ENCODE data around the gene LHX6.

DNA sequence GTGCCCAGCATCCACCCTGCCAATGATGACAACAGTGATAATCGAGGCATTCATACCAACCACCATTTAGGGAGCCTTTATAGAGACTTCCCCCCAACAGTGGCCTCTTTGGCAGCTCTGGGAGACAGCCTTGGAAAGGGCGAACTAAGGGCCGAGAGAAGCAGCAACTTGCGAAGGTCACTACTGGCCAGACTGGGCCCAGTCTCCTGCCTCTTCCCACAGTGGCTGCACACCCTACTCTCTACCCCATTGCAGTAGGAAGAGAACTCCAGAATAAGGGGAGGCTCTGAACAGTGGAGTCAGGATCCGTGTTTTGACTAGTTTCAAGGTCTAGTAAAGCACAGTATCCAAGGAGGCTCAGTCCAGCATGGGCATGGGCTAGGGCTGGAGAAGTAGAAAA lies 5.3 kb downstream of the LHX6 start:
- TF ChIP-seq GATA2 (IDR thresholded peaks at IDR 0.05; ENCODE audit: low read depth, low read length) (no peak), GATA3 (IDR thresholded peaks at IDR 0.05; ENCODE audit: low read depth, low read length) (no peak)

Data from SH-SY5Y (cell line).